ENCODE data around the gene SLC34A3. TPM values are rescaled to one million over a fixed set of nuclear protein-coding genes. Genes with fewer than 3 reads are reported as not detected.
A peak's percentile ranks its signal among the peaks of the same experiment; 100 is the strongest.

Gene SLC34A3
- total RNA-seq, 1 experiment from 2014 or later, result 2.5 TPM

DNA sequence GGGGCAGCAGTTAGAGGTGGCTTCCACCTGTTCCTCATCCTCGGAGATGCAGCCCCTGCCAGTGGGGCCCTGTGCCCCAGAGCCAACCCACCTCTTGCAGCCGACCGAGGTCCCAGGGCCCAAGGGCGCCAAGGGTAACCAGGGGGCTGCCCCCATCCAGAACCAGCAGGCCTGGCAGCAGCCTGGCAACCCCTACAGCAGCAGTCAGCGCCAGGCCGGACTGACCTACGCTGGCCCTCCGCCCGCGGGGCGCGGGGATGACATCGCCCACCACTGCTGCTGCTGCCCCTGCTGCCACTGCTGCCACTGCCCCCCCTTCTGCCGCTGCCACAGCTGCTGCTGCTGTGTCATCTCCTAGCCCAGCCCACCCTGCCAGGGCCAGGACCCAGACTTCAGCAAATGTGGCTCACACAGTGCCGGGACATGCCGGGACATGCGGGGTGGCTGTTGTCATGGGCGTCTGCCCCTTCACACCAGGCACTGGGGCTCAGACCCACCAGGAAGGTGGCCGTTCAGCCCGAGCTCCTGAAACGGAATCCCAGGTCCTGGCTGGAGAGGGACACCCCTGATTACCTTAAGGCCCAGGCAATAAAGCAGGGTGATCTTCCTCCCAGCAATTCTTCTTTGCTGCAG is 4.9 kb upstream of the SLC34A3 start:
- no peak overlapping the region for H2AFZ ChIP-seq
- H3K9me2 ChIP-seq (ENCODE audit: insufficient read depth), result no peaks in the 10 kb centered on the region
- H3K36me3 ChIP-seq (ENCODE audit: low read depth), result no peaks in the 10 kb centered on the region
- H4K20me1 ChIP-seq (ENCODE audit: insufficient read depth), result no peaks in the 10 kb centered on the region
- H3K27me3 ChIP-seq (ENCODE audit: insufficient read depth, low read depth), result no peaks in the 10 kb centered on the region
- peaks cover 45% of the 10 kb centered on the region for H3F3A ChIP-seq (ENCODE audit: insufficient read depth, low read depth)
- peaks cover 7% of the 10 kb centered on the region; the same call in 1 of the 2 replicates for H3K79me2 ChIP-seq (ENCODE audit: low read depth)
- POLR2A ChIA-PET (ENCODE audit: unreplicated experiment), result interaction anchor here (1.6 kb wide), 1 partner anchor 37 kb away, joined by 4 read pairs; no protein-coding TSS in a partner anchor
- peak overlapping the region; percentile 99 for H3K4me2 ChIP-seq
- peak overlapping the region; percentile 90 for H3K4me3 ChIP-seq
- DNase-seq, result no peak
- intact Hi-C loops (cut with micrococcal nuclease; ENCODE audit: unreplicated experiment), result loop anchor here (2.0 kb wide), 2 partner anchors 51 to 179 kb away; partner anchors contain the start of genes NPDC1 and TOR4A
- CTCF ChIA-PET, result no interaction called here
- TF ChIP-seq, protein P1, sequence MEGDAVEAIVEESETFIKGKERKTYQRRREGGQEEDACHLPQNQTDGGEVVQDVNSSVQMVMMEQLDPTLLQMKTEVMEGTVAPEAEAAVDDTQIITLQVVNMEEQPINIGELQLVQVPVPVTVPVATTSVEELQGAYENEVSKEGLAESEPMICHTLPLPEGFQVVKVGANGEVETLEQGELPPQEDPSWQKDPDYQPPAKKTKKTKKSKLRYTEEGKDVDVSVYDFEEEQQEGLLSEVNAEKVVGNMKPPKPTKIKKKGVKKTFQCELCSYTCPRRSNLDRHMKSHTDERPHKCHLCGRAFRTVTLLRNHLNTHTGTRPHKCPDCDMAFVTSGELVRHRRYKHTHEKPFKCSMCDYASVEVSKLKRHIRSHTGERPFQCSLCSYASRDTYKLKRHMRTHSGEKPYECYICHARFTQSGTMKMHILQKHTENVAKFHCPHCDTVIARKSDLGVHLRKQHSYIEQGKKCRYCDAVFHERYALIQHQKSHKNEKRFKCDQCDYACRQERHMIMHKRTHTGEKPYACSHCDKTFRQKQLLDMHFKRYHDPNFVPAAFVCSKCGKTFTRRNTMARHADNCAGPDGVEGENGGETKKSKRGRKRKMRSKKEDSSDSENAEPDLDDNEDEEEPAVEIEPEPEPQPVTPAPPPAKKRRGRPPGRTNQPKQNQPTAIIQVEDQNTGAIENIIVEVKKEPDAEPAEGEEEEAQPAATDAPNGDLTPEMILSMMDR (conservative IDR thresholded peaks at IDR 0.05), result no peak
- no peak for TF ChIP-seq EZH2 (IDR thresholded peaks at IDR 0.05; ENCODE audit: low read depth)
- peaks cover 55% of the 10 kb centered on the region for H3K4me1 ChIP-seq (replicated peaks; ENCODE audit: insufficient read depth)
- no peaks in the 10 kb centered on the region for H3K9me3 ChIP-seq (ENCODE audit: insufficient read depth, low read depth)
- BruUV-seq (replicated peaks), result no TSS peak
- H3K27ac ChIP-seq, result peak overlapping the region; percentile 79

DNA sequence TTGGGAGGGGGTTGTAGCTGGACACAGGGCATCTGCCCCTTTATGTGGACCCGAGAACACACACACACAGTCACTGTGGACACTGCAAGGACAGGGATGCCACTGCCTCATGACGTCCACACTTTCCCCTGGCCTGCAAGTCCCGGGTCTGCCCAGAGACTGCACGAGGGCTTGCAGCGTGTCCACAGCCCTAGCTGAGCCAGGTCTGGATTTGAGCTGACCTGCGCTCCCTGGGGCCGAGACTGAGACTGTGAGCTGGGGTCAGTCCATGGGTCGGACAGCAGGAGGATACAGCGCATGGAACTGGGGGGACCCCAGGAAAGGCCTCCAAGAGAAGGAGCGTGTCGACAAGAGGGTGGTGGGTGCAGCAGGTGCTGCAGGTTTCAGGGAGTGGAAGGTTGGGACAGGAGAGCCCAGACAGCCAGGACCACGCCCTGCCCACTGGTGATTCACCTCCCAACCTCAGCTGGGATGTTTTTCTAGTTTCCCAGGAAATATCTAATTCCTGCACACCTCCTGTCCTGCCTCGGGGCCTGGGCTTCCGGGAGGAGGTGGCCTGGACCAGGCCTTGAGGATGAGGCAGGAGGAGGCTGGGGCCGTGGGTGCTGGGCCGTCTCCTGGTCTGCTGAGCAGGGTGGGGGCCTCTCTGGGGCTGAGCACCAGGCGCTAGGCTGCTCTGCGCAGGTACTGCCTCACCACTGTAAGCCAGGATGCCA is 4.2 kb upstream of the SLC34A3 start:
- Histone ChIP-seq H3F3A (ENCODE audit: insufficient read depth, low read depth) (peaks cover 44% of the 10 kb centered on the region), H3K9me3 (ENCODE audit: insufficient read depth, low read depth) (no peaks in the 10 kb centered on the region), H3K4me3 (peak overlapping the region; percentile 90; the same call in 1 of the 2 replicates), H3K36me3 (ENCODE audit: low read depth) (no peaks in the 10 kb centered on the region), H4K20me1 (ENCODE audit: insufficient read depth) (no peaks in the 10 kb centered on the region), H3K4me2 (peak overlapping the region; percentile 99), H3K9me2 (ENCODE audit: insufficient read depth) (no peaks in the 10 kb centered on the region), H3K79me2 (ENCODE audit: low read depth) (peaks cover 7% of the 10 kb centered on the region; the same call in 1 of the 2 replicates), H3K4me1 (replicated peaks; ENCODE audit: insufficient read depth) (peaks cover 55% of the 10 kb centered on the region), H3K27ac (peak overlapping the region; percentile 79), H2AFZ (no peak overlapping the region), H3K27me3 (ENCODE audit: insufficient read depth, low read depth) (no peaks in the 10 kb centered on the region)
- DNase-seq, result peak; percentile 91 to 94
- TF ChIP-seq, protein P1 (conservative IDR thresholded peaks at IDR 0.05), result no peak
- no peak for TF ChIP-seq EZH2 (IDR thresholded peaks at IDR 0.05; ENCODE audit: low read depth)
- ChIA-PET POLR2A (ENCODE audit: unreplicated experiment) (interaction anchor here (0.5 to 1.6 kb wide), 5 partner anchors 14 to 316 kb away, joined by 4 to 12 read pairs (median 5); partner anchors contain the start of gene TUBB4B), CTCF (interaction anchor here (1.4 to 2.3 kb wide), 2 partner anchors 22 to 37 kb away, joined by 3 to 15 read pairs; partner anchors contain the start of gene SSNA1)
- intact Hi-C loops (cut with micrococcal nuclease; ENCODE audit: unreplicated experiment), result loop anchor here (1.0 to 2.0 kb wide), 6 partner anchors 31 to 180 kb away; partner anchors contain the start of genes ANAPC2, NPDC1, SAPCD2 and SSNA1
- BruUV-seq (replicated peaks), result TSS peak; percentile 27

Measured in PC-9 (cell line).